Keratinocyte (primary cell): ENCODE data around the gene PPP1R7. TPM values are rescaled to one million over a fixed set of nuclear protein-coding genes. Genes with fewer than 3 reads are reported as not detected.

Experiments used
- DNase-seq: peaks from one replicate; pipeline ENCODE4 v3.0.0-alpha.2; 2011; ENCODE audit warnings: low read depth, missing footprints, low spot score
- FAIRE-seq: peaks from 2 replicates; lab custom pipeline; 2011; peaks lifted over from hg19 to GRCh38; lab: Jason Lieb, UNC
- H2AFZ ChIP-seq: 2 replicates; pipeline ENCODE4 v1.6.0; 2012; ENCODE audit warnings: low read length, control low read depth, inconsistent platforms; ENCODE audit not compliant: control insufficient read depth
- H3K27ac ChIP-seq: 2 replicates; pipeline ENCODE4 v1.5.1; 2011; ENCODE audit warnings: low read length; ENCODE audit not compliant: control insufficient read depth, insufficient read depth
- H3K27me3 ChIP-seq: 3 replicates; pipeline ENCODE4 v1.6.0; 2011; ENCODE audit warnings: low read length; ENCODE audit not compliant: control insufficient read depth, insufficient read depth; ENCODE audit errors: extremely low read depth
- H3K36me3 ChIP-seq, 2 experiments: 2 replicates in 1 of 2; 3 replicates in 1 of 2; pipeline ENCODE4 v1.5.1; 2011; ENCODE audit warnings: low read length in 2 of 2, mild to moderate bottlenecking in 1 of 2; ENCODE audit not compliant: control insufficient read depth in 2 of 2, insufficient read depth in 2 of 2; ENCODE audit errors: extremely low read depth in 1 of 2
- H3K4me1 ChIP-seq: 3 replicates; pipeline ENCODE4 v1.5.1; 2011; ENCODE audit warnings: low read length; ENCODE audit not compliant: control insufficient read depth, insufficient read depth; ENCODE audit errors: extremely low read depth
- H3K4me2 ChIP-seq: 3 replicates; pipeline ENCODE4 v1.6.0; 2011; ENCODE audit warnings: low read depth, low read length; ENCODE audit not compliant: control insufficient read depth, insufficient read depth; ENCODE audit errors: extremely low read depth
- H3K4me3 ChIP-seq, 3 experiments: fragments of 200-600 bp in 1 of 3; sonication (generic) in 1 of 3; 2 replicates in 2 of 3; 3 replicates in 1 of 3; pipeline ENCODE4 v1.5.1; 2011 to 2016; ENCODE audit warnings: low read length in 3 of 3, mild to moderate bottlenecking in 3 of 3, control low read depth in 2 of 3, inconsistent platforms in 1 of 3, low read depth in 1 of 3, mixed read lengths in 1 of 3, mixed run types in 1 of 3, moderate library complexity in 1 of 3; ENCODE audit not compliant: control insufficient read depth in 2 of 3, insufficient read depth in 2 of 3; ENCODE audit errors: extremely low read depth in 1 of 3
- H3K79me2 ChIP-seq: 2 replicates; pipeline ENCODE4 v1.6.0; 2012; ENCODE audit warnings: low read length; ENCODE audit not compliant: control insufficient read depth, insufficient read depth
- H3K9ac ChIP-seq: 3 replicates; pipeline ENCODE4 v1.6.0; 2011; ENCODE audit warnings: low read length; ENCODE audit not compliant: control insufficient read depth, insufficient read depth; ENCODE audit errors: extremely low read depth
- H3K9me1 ChIP-seq: 3 replicates; pipeline ENCODE4 v1.6.0; 2011; ENCODE audit warnings: low read length; ENCODE audit not compliant: control insufficient read depth, insufficient read depth; ENCODE audit errors: extremely low read depth
- H3K9me3 ChIP-seq: 2 replicates; pipeline ENCODE4 v1.5.1; 2012; ENCODE audit warnings: low read depth, low read length; ENCODE audit not compliant: control insufficient read depth
- H4K20me1 ChIP-seq: 3 replicates; pipeline ENCODE4 v1.6.0; 2011; ENCODE audit warnings: low read length; ENCODE audit not compliant: control insufficient read depth, insufficient read depth; ENCODE audit errors: extremely low read depth
- CTCF ChIP-seq, 3 experiments: IDR thresholded peaks in 1 of 3; conservative IDR thresholded peaks in 1 of 3; optimal IDR thresholded peaks in 1 of 3; 2 replicates in 2 of 3; 3 replicates in 1 of 3; pipeline versions ENCODE3 to v1.5.1; 2011; ENCODE audit warnings: low read length in 3 of 3, mild to moderate bottlenecking in 3 of 3, moderate library complexity in 2 of 3, control low read depth in 1 of 3, inconsistent platforms in 1 of 3; ENCODE audit not compliant: insufficient read depth in 2 of 3; ENCODE audit errors: extremely low read depth in 1 of 3
- EZH2 ChIP-seq: IDR thresholded peaks from one replicate; pipeline ENCODE4 v1.6.1; 2012; ENCODE audit warnings: inconsistent platforms, mild to moderate bottlenecking, low read length, moderate library complexity
- dilution Hi-C: fragments of 300-500 bp; cut with MboI; formaldehyde crosslinking; loops from one replicate; pipeline ENCODE4 v1.7.0; 2020; ENCODE audit warnings: low sequenced_read_pairs; ENCODE audit not compliant: extremely low pct_ligation_motif_present
- polyA plus RNA-seq, 5 experiments: library from polyadenylated mRNA; depleted of rRNA in 3 of 5; stranded (reverse) in 3 of 5; stranded (forward) in 1 of 5; unstranded in 1 of 5; fragments of >200 nt; gene quantifications; 1 replicate in 1 of 5; 2 replicates in 3 of 5; 3 replicates in 1 of 5; pipeline versions ENCODE4 v1.2.1 to v1.2.3, GENCODE V29; 2011 to 2012; ENCODE audit warnings: missing spikeins in 2 of 5, low read depth in 1 of 5, low replicate concordance in 1 of 5

PPP1R7 gene
- polyA plus RNA-seq, 1 donor (not counting 4 experiments of a cell fraction or from before 2014, with no cell fraction given) = 84.9 TPM

GRCh38 chr2:241179899-241180298, 29.6 kb downstream of the PPP1R7 start:
- no peaks in the 10 kb centered on the region for H4K20me1 ChIP-seq
- no peak overlapping the region for H3K9ac ChIP-seq
- TF ChIP-seq EZH2 (no peak), CTCF (optimal IDR thresholded peaks at IDR 0.05 in 1 of 3, IDR thresholded peaks at IDR 0.05 in 1 of 3, conservative IDR thresholded peaks at IDR 0.05 in 1 of 3; ENCODE audit: extremely low read depth in 1 of 3, insufficient read depth in 2 of 3, low read length in 3 of 3) (no peak)
- dilution Hi-C loops = no loop called here
- no peaks in the 10 kb centered on the region for H3K79me2 ChIP-seq
- no peaks in the 10 kb centered on the region for H3K9me1 ChIP-seq
- H3K4me3 ChIP-seq = no peak overlapping the region
- no peaks in the 10 kb centered on the region for H3K4me1 ChIP-seq
- H3K27me3 ChIP-seq = no peaks in the 10 kb centered on the region
- DNase-seq (no peak), FAIRE-seq (no peak)
- peaks cover 6 to 12% of the 10 kb centered on the region in 2 experiments for H3K36me3 ChIP-seq
- H3K9me3 ChIP-seq = no peaks in the 10 kb centered on the region
- no peak overlapping the region for H2AFZ ChIP-seq
- no peak overlapping the region for H3K4me2 ChIP-seq
- no peak overlapping the region for H3K27ac ChIP-seq

GRCh38 chr2:241180495-241180894, 30.2 kb downstream of the PPP1R7 start:
- no peaks in the 10 kb centered on the region for H3K9me1 ChIP-seq
- peaks cover 6 to 11% of the 10 kb centered on the region in 2 experiments for H3K36me3 ChIP-seq
- TF ChIP-seq EZH2 = no peak
- no peak for TF ChIP-seq CTCF (optimal IDR thresholded peaks at IDR 0.05 in 1 of 3, IDR thresholded peaks at IDR 0.05 in 1 of 3, conservative IDR thresholded peaks at IDR 0.05 in 1 of 3; ENCODE audit: extremely low read depth in 1 of 3, insufficient read depth in 2 of 3, low read length in 3 of 3)
- H3K27me3 ChIP-seq = no peaks in the 10 kb centered on the region
- no peak overlapping the region for H3K4me2 ChIP-seq
- dilution Hi-C loops = no loop called here
- H3K79me2 ChIP-seq = no peaks in the 10 kb centered on the region
- H2AFZ ChIP-seq = no peak overlapping the region
- no peak overlapping the region for H3K27ac ChIP-seq
- DNase-seq = no peak
- no peak for FAIRE-seq
- H3K9me3 ChIP-seq = no peaks in the 10 kb centered on the region
- H3K4me1 ChIP-seq = no peaks in the 10 kb centered on the region
- no peaks in the 10 kb centered on the region for H4K20me1 ChIP-seq
- H3K9ac ChIP-seq = no peak overlapping the region
- no peak overlapping the region for H3K4me3 ChIP-seq
